GM19240 (cell line): ENCODE data around the gene FAM24B.
"Not testable (repeated sequence)": the region's sequence is repeated elsewhere in the genome, so short reads cannot be mapped to it uniquely, and the experiment has no call there.

Experiments
- DNase-seq: peaks from one replicate; pipeline ENCODE4 v3.0.0; 2011; ENCODE audit warnings: low spot score; ENCODE audit not compliant: insufficient read length

The FAM24B gene

GRCh38 chr10:122879339-122880273 is at the start of gene FAM24B:
FAM24B (minus strand) TSS chr10:122879581; CDS start chr10:122850515, 29,066 bp downstream.
- peak; percentile 29 for DNase-seq

GRCh38 chr10:122915700-122916099 is 36.3 kb upstream of the FAM24B start:
- DNase-seq, result no peak

GRCh38 chr10:122911889-122912484 is 32.6 kb upstream of the FAM24B start:
- peak; percentile 16 for DNase-seq

- no peak for DNase-seq
Observed at GRCh38 chr10:122910310-122910709, 30.9 kb upstream of the FAM24B start, which contains the start of gene FAM24A. FAM24A (plus strand) TSS chr10:122910610; CDS start chr10:122911635, 1,025 bp downstream.

- DNase-seq, result not testable (repeated sequence)
Observed at GRCh38 chr10:122903861-122904260, 24.5 kb upstream of the FAM24B start.

GRCh38 chr10:122894261-122894944 is 15.0 kb upstream of the FAM24B start:
- DNase-seq, result no peak

GRCh38 chr10:122884166-122884565 is 4.8 kb upstream of the FAM24B start:
- DNase-seq, result no peak

GRCh38 chr10:122882766-122883165 is 3.4 kb upstream of the FAM24B start:
- DNase-seq, result no peak

GRCh38 chr10:122878799-122879338 is 512 bp downstream of the FAM24B start:
- no peak for DNase-seq

- DNase-seq, result no peak
Observed at GRCh38 chr10:122877264-122877663, 2.1 kb downstream of the FAM24B start.

- DNase-seq, result no peak
Observed at GRCh38 chr10:122876467-122876855, 2.9 kb downstream of the FAM24B start.

GRCh38 chr10:122875843-122876466 is 3.4 kb downstream of the FAM24B start:
- DNase-seq, result no peak

GRCh38 chr10:122871947-122872346 is 7.4 kb downstream of the FAM24B start:
- DNase-seq, result not testable (repeated sequence)

GRCh38 chr10:122868768-122869167 is 10.6 kb downstream of the FAM24B start:
- DNase-seq, result not testable (repeated sequence)

- DNase-seq, result not testable (repeated sequence)
Observed at GRCh38 chr10:122866757-122867482, 12.5 kb downstream of the FAM24B start.

GRCh38 chr10:122864901-122865300 is 14.5 kb downstream of the FAM24B start:
- no peak for DNase-seq

- no peak for DNase-seq
Observed at GRCh38 chr10:122864194-122864592, 15.2 kb downstream of the FAM24B start.

GRCh38 chr10:122863216-122864193 is 15.9 kb downstream of the FAM24B start:
- no peak for DNase-seq

GRCh38 chr10:122861711-122862161 is 17.6 kb downstream of the FAM24B start:
- no peak for DNase-seq
